HepG2 (cell line): Measurements from ENCODE around the gene SYNPR. TPM values are rescaled to one million over a fixed set of nuclear protein-coding genes. Genes with fewer than 3 reads are reported as not detected.

Source experiments
- ATAC-seq: fragments of 200-7000 bp; cut with Tn5 transposase; 3 replicates; pipeline ENCODE4 v1.9.1; 2020; ENCODE audit warnings: mild to moderate bottlenecking, moderate library complexity
- BruUV-seq: library from RNA; stranded (reverse); fragments of 400-500 nt; replicated peaks from 2 replicates; lab custom pipeline; 2021; lab: Mats Ljungman, UMichigan
- CTCF ChIA-PET: fragments of 300-600 bp; formaldehyde crosslinking; extraction: SDS; loops from one replicate; lab custom pipeline; 2021; ENCODE audit warnings: low total read pairs, inconsistent platforms, low intra/inter-chr PET ratio; lab: Yijun Ruan, JAX
- POLR2A ChIA-PET: fragments of 350-600 bp; sonication (Branson Sonifier 250); formaldehyde crosslinking; loops from one replicate; lab custom pipeline; 2020; ENCODE audit warnings: antibody characterized with exemption, inconsistent platforms; lab: Yijun Ruan, JAX
- DNase-seq: peaks from one replicate; pipeline ENCODE4 v3.0.0-alpha.2; 2015; ENCODE audit warnings: low spot score
- FAIRE-seq: peaks from 3 replicates; lab custom pipeline; 2011; peaks lifted over from hg19 to GRCh38; lab: Jason Lieb, UNC
- H2AFZ ChIP-seq: one replicate; pipeline ENCODE4 v1.6.1; 2011; ENCODE audit warnings: low read length, inconsistent platforms
- H3K27ac ChIP-seq: fragments of 300-600 bp; 3 replicates; pipeline ENCODE4 v1.8.0; 2011; ENCODE audit warnings: mixed run types, mild to moderate bottlenecking, mixed read lengths, low read length, inconsistent platforms; ENCODE audit not compliant: insufficient read depth; ENCODE audit errors: extremely low read length
- H3K27me3 ChIP-seq, 2 experiments: fragments of 200-600 bp in 1 of 2; 2 replicates in 1 of 2; 3 replicates in 1 of 2; pipeline versions ENCODE4 v1.6.0 to v1.8.0; 2011; ENCODE audit warnings: low read length in 2 of 2, mild to moderate bottlenecking in 2 of 2, moderate library complexity in 2 of 2, inconsistent platforms in 1 of 2; ENCODE audit not compliant: insufficient read depth in 2 of 2, control insufficient read depth in 1 of 2
- H3K36me3 ChIP-seq, 2 experiments: fragments of 200-600 bp in 1 of 2; replicated peaks in 1 of 2; 2 replicates in 1 of 2; 3 replicates in 1 of 2; pipeline versions ENCODE4 v1.5.1 to v1.8.0; 2011; ENCODE audit warnings: low read length in 2 of 2, inconsistent platforms in 1 of 2; ENCODE audit not compliant: insufficient read depth in 2 of 2, control insufficient read depth in 1 of 2
- H3K4me1 ChIP-seq: 2 replicates; pipeline ENCODE4 v1.5.1; 2012; ENCODE audit warnings: low read length, inconsistent platforms; ENCODE audit not compliant: insufficient read depth
- H3K4me2 ChIP-seq: 2 replicates; pipeline ENCODE4 v1.6.0; 2011; ENCODE audit warnings: low read depth, low read length, inconsistent platforms
- H3K4me3 ChIP-seq, 3 experiments: fragments of 200-600 bp in 1 of 3; sonication (generic), shearing (Covaris generic) in 1 of 3; replicated peaks in 1 of 3; 2 replicates each; pipeline ENCODE4 v1.5.1; 2011 to 2016; ENCODE audit warnings: low read length in 3 of 3, inconsistent platforms in 2 of 3, low read depth in 2 of 3, mild to moderate bottlenecking in 2 of 3, control low read depth in 1 of 3, mixed read lengths in 1 of 3; ENCODE audit not compliant: insufficient read depth in 1 of 3
- H3K79me2 ChIP-seq: one replicate; pipeline ENCODE4 v1.6.1; 2011; ENCODE audit warnings: low read length, inconsistent platforms; ENCODE audit not compliant: insufficient read depth
- H3K9ac ChIP-seq: 2 replicates; pipeline ENCODE4 v1.6.0; 2011; ENCODE audit warnings: mild to moderate bottlenecking, low read depth, low read length, inconsistent platforms; ENCODE audit not compliant: insufficient read depth
- H3K9me3 ChIP-seq: 2 replicates; pipeline ENCODE4 v1.5.1; 2012; ENCODE audit warnings: mild to moderate bottlenecking, low read length
- H4K20me1 ChIP-seq: 2 replicates; pipeline ENCODE4 v1.6.0; 2011; ENCODE audit warnings: inconsistent platforms, mild to moderate bottlenecking, low read length, moderate library complexity; ENCODE audit not compliant: insufficient read depth
- HOXA3 ChIP-seq: sonication (generic); formaldehyde crosslinking; IDR thresholded peaks from 2 replicates; pipeline ENCODE4 v1.5.0; 2020; ENCODE audit warnings: missing genetic modification reagents
- TARDBP ChIP-seq: sonication (generic); formaldehyde crosslinking; IDR thresholded peaks from 2 replicates; pipeline ENCODE4 v1.8.0; 2022; ENCODE audit warnings: mild to moderate bottlenecking, missing genetic modification reagents
- TRIM22 ChIP-seq: fragments of 450-650 bp; IDR thresholded peaks from 2 replicates; pipeline ENCODE4 v1.6.1; 2017
- ZBTB10 ChIP-seq: sonication (generic); formaldehyde crosslinking; IDR thresholded peaks from 2 replicates; pipeline ENCODE4 v1.4.0; 2020; ENCODE audit warnings: missing genetic modification reagents, borderline replicate concordance
- ZC3H4 ChIP-seq: sonication (generic); formaldehyde crosslinking; IDR thresholded peaks from 2 replicates; pipeline ENCODE4 v1.4.0; 2020; ENCODE audit warnings: missing genetic modification reagents, borderline replicate concordance
- ZNF333 ChIP-seq: sonication (generic); formaldehyde crosslinking; IDR thresholded peaks from 2 replicates; pipeline ENCODE4 v1.4.0; 2020; ENCODE audit warnings: mild to moderate bottlenecking, missing genetic modification reagents, borderline replicate concordance
- ZNF580 ChIP-seq: IDR thresholded peaks from 2 replicates; pipeline ENCODE4 v1.6.1; 2016; ENCODE audit warnings: low read depth, borderline replicate concordance
- ZNF724P ChIP-seq: sonication (generic); formaldehyde crosslinking; IDR thresholded peaks from 2 replicates; pipeline ENCODE4 v1.8.0; 2022; ENCODE audit warnings: missing genetic modification reagents, borderline replicate concordance
- WGBS: methylation state at CpG from one replicate; pipeline ENCODE4 v1.1.6; 2017; ENCODE audit warnings: low lambda C conversion rate; 5-methylcytosine and 5-hydroxymethylcytosine counted together
- in situ Hi-C: cut with HindIII; loops from 2 replicates; pipeline ENCODE4 v1.10.0; 2017; ENCODE audit warnings: low pct_unique_long_range_greater_than_20kb; ENCODE audit not compliant: extremely low pct_ligation_motif_present
- intact Hi-C: fragments of 100-400 bp; cut with micrococcal nuclease; formaldehyde crosslinking; loops from one replicate; pipeline ENCODE4 v1.10.0; 2022; ENCODE audit not compliant: unreplicated experiment
- polyA plus RNA-seq, 8 experiments: library from polyadenylated mRNA; depleted of rRNA in 3 of 8; stranded (reverse) in 7 of 8; unstranded in 1 of 8; fragments of >200 nt; fragmentation: Illumina TruSeq in 4 of 8; extraction: Trizol in 4 of 8; gene quantifications; 2 replicates each; pipeline versions ENCODE4 v1.2.1 to v1.2.3, GENCODE V29; 2011 to 2016; ENCODE audit warnings: low read depth in 4 of 8, missing spikeins in 1 of 8, mixed read lengths in 1 of 8; ENCODE audit not compliant: insufficient read depth in 1 of 8
- total RNA-seq, 5 experiments: library from RNA; depleted of rRNA; stranded (reverse); fragments of >200 nt; fragmentation: Illumina TruSeq; extraction: Trizol; gene quantifications; 2 replicates each; pipeline ENCODE4 v1.2.3, GENCODE V29; 2016; ENCODE audit warnings: low read depth in 1 of 5
- TF ChIP-seq, protein P1 (sequence below): sonication (generic); formaldehyde crosslinking; IDR thresholded peaks from 2 replicates; pipeline ENCODE4 v1.8.0; 2022; ENCODE audit warnings: mild to moderate bottlenecking, missing genetic modification reagents; ENCODE audit not compliant: insufficient replicate concordance
- TF ChIP-seq, protein P2 (sequence below): sonication (generic); formaldehyde crosslinking; IDR thresholded peaks from 2 replicates; pipeline ENCODE4 v1.4.0; 2020; ENCODE audit warnings: mild to moderate bottlenecking, missing genetic modification reagents

SYNPR gene
- total and polyA plus RNA-seq, 2 of the 13 experiments (the other 11 are each of a cell fraction or from before 2014, with no cell fraction given), result 0.04 TPM; not detected in 1

DNA sequence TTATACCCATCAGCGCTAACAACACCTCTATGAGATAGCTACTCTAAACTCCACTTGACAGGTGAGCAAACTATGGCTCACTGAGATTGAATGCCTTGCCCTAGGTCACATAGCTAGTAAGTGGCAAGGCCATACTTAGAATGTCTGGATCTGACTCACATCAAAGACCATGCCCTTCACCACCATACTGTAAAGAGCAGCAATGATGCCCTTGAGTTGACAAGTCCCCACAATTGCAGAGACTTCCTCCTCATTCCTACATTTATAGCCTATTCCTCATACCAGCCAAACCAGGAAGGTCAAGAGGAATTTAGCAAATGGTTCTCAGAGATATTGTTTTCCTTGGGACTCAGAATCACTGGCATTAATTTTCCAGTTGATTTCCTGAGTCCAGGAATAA, 216.5 kb downstream of the SYNPR start:
- H3K9ac ChIP-seq, result no peak overlapping the region
- FAIRE-seq, result no peak
- WGBS, result 100% methylated on average over 1 of the region's 1 CpG
- H3K4me1 ChIP-seq, result no peaks in the 10 kb centered on the region
- BruUV-seq, result no TSS peak
- H2AFZ ChIP-seq, result no peak overlapping the region
- CTCF ChIA-PET, result no interaction called here
- no peaks in the 10 kb centered on the region for H3K79me2 ChIP-seq
- no peak for ATAC-seq
- H3K4me3 ChIP-seq, result no peak overlapping the region
- DNase-seq, result no peak
- no peaks in the 10 kb centered on the region for H3K9me3 ChIP-seq
- no peak overlapping the region for H3K27ac ChIP-seq
- intact Hi-C loops, result no loop called here
- H3K4me2 ChIP-seq, result no peak overlapping the region
- POLR2A ChIA-PET, result no interaction called here
- in situ Hi-C loops, result no loop called here
- H3K27me3 ChIP-seq, result no peaks in the 10 kb centered on the region
- H4K20me1 ChIP-seq, result no peaks in the 10 kb centered on the region
- no peaks in the 10 kb centered on the region for H3K36me3 ChIP-seq
- no peak for TF ChIP-seq ZNF580 (CRISPR knock-in tag)
- no peak for TF ChIP-seq TARDBP
- TF ChIP-seq, protein P1, sequence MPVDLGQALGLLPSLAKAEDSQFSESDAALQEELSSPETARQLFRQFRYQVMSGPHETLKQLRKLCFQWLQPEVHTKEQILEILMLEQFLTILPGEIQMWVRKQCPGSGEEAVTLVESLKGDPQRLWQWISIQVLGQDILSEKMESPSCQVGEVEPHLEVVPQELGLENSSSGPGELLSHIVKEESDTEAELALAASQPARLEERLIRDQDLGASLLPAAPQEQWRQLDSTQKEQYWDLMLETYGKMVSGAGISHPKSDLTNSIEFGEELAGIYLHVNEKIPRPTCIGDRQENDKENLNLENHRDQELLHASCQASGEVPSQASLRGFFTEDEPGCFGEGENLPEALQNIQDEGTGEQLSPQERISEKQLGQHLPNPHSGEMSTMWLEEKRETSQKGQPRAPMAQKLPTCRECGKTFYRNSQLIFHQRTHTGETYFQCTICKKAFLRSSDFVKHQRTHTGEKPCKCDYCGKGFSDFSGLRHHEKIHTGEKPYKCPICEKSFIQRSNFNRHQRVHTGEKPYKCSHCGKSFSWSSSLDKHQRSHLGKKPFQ (CRISPR knock-in tag), result no peak
- TF ChIP-seq ZNF724P (CRISPR knock-in tag), result no peak
- no peak for TF ChIP-seq TRIM22
- no peak for TF ChIP-seq ZNF333 (CRISPR knock-in tag)
- TF ChIP-seq ZBTB10 (CRISPR knock-in tag), result no peak
- no peak for TF ChIP-seq ZC3H4 (CRISPR knock-in tag)
- TF ChIP-seq, protein P2, sequence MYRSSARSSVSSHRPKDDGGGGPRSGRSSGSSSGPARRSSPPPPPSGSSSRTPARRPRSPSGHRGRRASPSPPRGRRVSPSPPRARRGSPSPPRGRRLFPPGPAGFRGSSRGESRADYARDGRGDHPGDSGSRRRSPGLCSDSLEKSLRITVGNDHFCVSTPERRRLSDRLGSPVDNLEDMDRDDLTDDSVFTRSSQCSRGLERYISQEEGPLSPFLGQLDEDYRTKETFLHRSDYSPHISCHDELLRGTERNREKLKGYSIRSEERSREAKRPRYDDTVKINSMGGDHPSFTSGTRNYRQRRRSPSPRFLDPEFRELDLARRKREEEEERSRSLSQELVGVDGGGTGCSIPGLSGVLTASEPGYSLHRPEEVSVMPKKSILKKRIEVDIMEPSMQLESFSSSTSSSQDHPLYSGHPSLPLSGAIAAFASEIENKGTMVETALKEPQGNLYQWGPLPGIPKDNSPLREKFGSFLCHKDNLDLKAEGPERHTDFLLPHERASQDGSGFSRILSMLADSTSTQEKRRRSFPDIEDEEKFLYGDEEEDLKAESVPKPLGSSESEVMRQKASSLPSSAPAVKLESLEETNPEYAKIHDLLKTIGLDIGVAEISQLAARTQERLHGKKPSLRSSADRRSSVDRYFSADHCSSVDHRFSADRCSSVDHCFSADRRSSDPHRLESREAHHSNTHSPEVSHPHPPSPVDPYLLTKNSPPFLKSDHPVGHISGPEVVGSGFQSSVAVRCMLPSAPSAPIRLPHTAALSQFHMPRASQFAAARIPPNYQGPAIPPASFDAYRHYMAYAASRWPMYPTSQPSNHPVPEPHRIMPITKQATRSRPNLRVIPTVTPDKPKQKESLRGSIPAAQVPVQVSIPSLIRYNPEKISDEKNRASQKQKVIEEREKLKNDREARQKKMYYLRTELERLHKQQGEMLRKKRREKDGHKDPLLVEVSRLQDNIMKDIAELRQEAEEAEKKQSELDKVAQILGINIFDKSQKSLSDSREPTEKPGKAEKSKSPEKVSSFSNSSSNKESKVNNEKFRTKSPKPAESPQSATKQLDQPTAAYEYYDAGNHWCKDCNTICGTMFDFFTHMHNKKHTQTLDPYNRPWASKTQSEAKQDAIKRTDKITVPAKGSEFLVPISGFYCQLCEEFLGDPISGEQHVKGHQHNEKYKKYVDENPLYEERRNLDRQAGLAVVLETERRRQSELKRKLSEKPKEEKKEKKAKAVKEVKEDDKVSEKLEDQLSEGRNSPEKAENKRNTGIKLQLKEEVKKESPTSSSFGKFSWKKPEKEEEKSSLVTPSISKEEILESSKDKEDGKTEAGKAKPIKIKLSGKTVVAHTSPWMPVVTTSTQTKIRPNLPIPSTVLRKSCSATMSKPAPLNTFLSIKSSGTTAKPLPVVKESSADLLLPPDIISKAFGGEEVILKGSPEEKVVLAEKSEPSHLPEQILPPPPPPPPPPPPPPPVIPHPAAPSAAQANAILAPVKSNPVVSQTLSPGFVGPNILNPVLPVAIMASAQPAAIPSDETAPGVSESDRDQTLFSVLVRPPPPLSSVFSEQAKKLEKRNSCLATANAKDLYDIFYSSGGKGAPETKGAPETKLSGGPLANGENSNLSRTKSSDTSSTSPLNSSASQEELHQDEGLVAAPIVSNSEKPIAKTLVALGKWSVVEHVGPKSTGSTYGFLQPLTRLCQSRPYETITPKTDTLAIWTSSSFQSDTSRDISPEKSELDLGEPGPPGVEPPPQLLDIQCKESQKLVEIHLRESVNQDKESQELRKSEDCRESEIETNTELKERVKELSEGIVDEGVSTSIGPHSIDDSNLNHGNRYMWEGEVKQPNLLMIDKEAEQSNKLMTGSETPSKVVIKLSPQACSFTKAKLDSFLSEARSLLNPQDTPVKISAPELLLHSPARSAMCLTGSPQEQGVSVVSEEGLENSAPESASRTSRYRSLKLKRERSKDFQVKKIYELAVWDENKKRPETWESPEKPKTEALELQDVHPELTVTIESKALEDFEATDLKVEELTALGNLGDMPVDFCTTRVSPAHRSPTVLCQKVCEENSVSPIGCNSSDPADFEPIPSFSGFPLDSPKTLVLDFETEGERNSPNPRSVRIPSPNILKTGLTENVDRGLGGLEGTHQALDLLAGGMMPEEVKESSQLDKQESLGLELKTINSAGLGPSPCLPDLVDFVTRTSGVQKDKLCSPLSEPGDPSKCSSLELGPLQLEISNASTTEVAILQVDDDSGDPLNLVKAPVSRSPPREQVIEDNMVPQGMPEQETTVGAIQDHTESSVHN, result no peak
- TF ChIP-seq HOXA3, result no peak
